ENCODE measurements around the gene PGM2L1.

The PGM2L1 gene

DNA sequence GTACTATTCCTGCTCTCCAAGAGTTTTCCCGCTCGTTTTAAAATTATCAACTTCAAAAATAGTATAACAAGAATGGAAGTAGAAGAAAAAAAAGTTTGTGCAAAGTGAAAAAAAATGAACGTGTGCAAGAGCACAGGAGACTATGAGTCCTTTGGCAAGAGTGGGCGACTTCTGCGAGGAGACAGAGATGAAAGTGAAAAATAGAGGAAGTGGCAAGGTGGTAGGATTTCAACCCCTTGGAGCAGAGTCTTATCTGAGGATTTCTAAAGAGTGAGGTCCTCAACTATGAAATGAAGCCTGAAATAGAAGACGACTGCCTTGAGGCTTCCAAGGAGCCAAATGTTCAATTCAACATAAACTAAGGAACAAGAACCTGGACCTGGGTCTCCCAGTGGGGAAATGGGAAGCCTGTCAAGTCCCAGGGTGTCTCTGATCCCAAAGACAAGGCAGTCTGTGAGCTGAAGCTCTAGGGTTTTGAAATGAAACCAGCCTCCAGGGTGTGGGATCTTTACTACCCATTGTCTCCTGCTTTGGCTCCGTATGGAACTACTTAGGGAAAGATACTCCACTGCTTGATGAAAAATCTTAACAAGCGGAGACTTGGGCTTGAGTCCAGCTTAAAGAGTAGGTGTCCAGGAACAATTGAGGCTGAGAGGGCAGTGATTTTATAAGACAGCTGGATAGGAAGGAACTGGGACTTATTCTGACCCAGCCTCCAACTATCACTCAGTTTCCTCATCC lies 91.6 kb downstream of the PGM2L1 start:
- TF ChIP-seq SP1 (IDR thresholded peaks at IDR 0.05) (no peak), CTBP1 (IDR thresholded peaks at IDR 0.05; ENCODE audit: borderline replicate concordance) (no peak), BHLHE40 (IDR thresholded peaks at IDR 0.05; ENCODE audit: borderline replicate concordance) (no peak), ARNT (IDR thresholded peaks at IDR 0.05) (no peak), FOXA1 (IDR thresholded peaks at IDR 0.05) (no peak), FOXM1 (IDR thresholded peaks at IDR 0.05; ENCODE audit: borderline replicate concordance) (no peak), LEF1 (IDR thresholded peaks at IDR 0.05; ENCODE audit: borderline replicate concordance) (no peak)
- DNase-seq (ENCODE audit: extremely low spot score): no peak
- ChIA-PET CTCF (no interaction called here), POLR2A (no interaction called here)

DNA sequence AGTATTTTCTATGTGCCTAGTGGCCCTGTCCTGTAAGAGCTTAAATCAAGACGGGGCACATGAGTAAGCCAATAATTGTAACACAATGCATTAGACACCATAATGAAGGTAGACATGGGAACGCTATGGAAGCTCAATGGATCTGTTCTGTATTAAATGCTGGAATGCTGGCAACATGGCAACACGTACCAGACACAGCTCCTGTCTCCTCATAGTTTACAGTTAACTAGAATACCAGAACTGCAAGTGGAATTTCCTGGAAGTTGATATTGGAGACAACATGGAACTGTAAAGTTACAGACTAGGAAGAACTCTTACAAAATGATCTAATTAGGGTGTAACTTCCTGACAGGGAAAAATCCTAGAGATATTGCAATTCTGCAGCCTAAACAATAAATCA lies 99.2 kb downstream of the PGM2L1 start:
- ChIA-PET CTCF (no interaction called here), POLR2A (no interaction called here)
- DNase-seq (ENCODE audit: extremely low spot score): no peak
- TF ChIP-seq, protein P1, sequence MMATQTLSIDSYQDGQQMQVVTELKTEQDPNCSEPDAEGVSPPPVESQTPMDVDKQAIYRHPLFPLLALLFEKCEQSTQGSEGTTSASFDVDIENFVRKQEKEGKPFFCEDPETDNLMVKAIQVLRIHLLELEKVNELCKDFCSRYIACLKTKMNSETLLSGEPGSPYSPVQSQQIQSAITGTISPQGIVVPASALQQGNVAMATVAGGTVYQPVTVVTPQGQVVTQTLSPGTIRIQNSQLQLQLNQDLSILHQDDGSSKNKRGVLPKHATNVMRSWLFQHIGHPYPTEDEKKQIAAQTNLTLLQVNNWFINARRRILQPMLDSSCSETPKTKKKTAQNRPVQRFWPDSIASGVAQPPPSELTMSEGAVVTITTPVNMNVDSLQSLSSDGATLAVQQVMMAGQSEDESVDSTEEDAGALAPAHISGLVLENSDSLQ (IDR thresholded peaks at IDR 0.05): no peak
- TF ChIP-seq LEF1 (IDR thresholded peaks at IDR 0.05; ENCODE audit: borderline replicate concordance) (no peak), NFRKB (IDR thresholded peaks at IDR 0.05) (no peak), L3MBTL2 (conservative IDR thresholded peaks at IDR 0.05) (no peak), CTBP1 (IDR thresholded peaks at IDR 0.05; ENCODE audit: borderline replicate concordance) (no peak), HDGF (IDR thresholded peaks at IDR 0.05; ENCODE audit: borderline replicate concordance) (no peak), FOXA1 (IDR thresholded peaks at IDR 0.05) (no peak), SUZ12 (IDR thresholded peaks at IDR 0.05) (no peak), FOXK2 (IDR thresholded peaks at IDR 0.05) (no peak), SP1 (IDR thresholded peaks at IDR 0.05) (no peak), BHLHE40 (IDR thresholded peaks at IDR 0.05; ENCODE audit: borderline replicate concordance) (no peak), FOXM1 (IDR thresholded peaks at IDR 0.05; ENCODE audit: borderline replicate concordance) (no peak), ELF4 (IDR thresholded peaks at IDR 0.05) (no peak)

DNA sequence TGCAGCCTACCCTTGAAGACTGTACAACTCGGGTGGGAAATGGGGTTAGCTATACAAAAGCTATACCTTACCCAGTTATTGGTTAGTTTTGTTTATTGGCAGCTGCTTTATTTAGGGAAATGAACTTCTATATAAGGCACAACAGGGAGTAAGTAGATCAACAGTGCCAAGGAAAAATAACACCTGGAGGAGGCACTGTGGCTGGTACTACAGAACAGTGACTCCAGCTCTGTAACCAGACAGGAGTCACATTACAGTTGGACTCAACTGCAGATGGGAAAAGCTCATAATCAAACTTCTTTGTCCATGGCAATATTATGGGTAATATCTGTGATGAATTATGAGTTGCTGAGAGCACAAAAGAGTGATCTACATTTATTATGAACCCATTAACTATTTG lies 100.7 kb downstream of the PGM2L1 start:
- ChIA-PET POLR2A (no interaction called here), CTCF (no interaction called here)
- TF ChIP-seq LEF1 (IDR thresholded peaks at IDR 0.05; ENCODE audit: borderline replicate concordance) (no peak), ARNT (IDR thresholded peaks at IDR 0.05) (no peak), SUZ12 (IDR thresholded peaks at IDR 0.05) (no peak), FOXK2 (IDR thresholded peaks at IDR 0.05) (no peak), BHLHE40 (IDR thresholded peaks at IDR 0.05; ENCODE audit: borderline replicate concordance) (no peak), TARDBP (IDR thresholded peaks at IDR 0.05) (no peak), ZNF384 (IDR thresholded peaks at IDR 0.05) (no peak), HDGF (IDR thresholded peaks at IDR 0.05; ENCODE audit: borderline replicate concordance) (no peak), NFRKB (IDR thresholded peaks at IDR 0.05) (no peak), FOXA1 (IDR thresholded peaks at IDR 0.05) (no peak), ELF4 (IDR thresholded peaks at IDR 0.05) (no peak), CTBP1 (IDR thresholded peaks at IDR 0.05; ENCODE audit: borderline replicate concordance) (no peak), FOXM1 (IDR thresholded peaks at IDR 0.05; ENCODE audit: borderline replicate concordance) (no peak), L3MBTL2 (conservative IDR thresholded peaks at IDR 0.05) (no peak)
- TF ChIP-seq, protein P1 (IDR thresholded peaks at IDR 0.05): no peak
- no peak for DNase-seq (ENCODE audit: extremely low spot score)

DNA sequence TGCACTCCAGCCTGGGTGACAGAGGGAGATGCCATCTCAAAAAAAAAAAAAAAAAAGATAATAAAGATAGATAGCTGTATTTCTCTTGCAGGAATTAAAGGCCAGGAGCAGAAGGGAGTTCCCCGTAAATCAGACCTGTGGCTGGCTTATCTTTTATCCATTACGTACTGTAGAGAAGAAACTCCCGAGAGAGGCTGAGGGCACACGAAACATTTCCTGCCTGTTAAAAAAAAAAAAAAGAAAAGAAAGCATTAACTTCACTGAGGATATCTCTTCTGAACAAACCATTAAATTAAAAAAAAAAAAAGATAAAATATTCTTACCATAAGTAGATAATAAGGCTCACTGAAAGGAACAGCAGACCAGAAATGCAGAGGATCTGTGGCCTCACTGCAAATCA lies 109.3 kb downstream of the PGM2L1 start:
- ChIA-PET POLR2A (no interaction called here), CTCF (no interaction called here)
- DNase-seq (ENCODE audit: extremely low spot score): no peak
- no peak for TF ChIP-seq ZNF384 (IDR thresholded peaks at IDR 0.05)
- no peak for TF ChIP-seq FOXM1 (IDR thresholded peaks at IDR 0.05; ENCODE audit: borderline replicate concordance)
- no peak for TF ChIP-seq ELF4 (IDR thresholded peaks at IDR 0.05)
- no peak for TF ChIP-seq HDGF (IDR thresholded peaks at IDR 0.05; ENCODE audit: borderline replicate concordance)
- TF ChIP-seq FOXK2 (IDR thresholded peaks at IDR 0.05): no peak
- TF ChIP-seq FOXA1 (IDR thresholded peaks at IDR 0.05): no peak
- TF ChIP-seq NFRKB (IDR thresholded peaks at IDR 0.05): no peak
- no peak for TF ChIP-seq LEF1 (IDR thresholded peaks at IDR 0.05; ENCODE audit: borderline replicate concordance)
- no peak for TF ChIP-seq CTBP1 (IDR thresholded peaks at IDR 0.05; ENCODE audit: borderline replicate concordance)
- TF ChIP-seq SP1 (IDR thresholded peaks at IDR 0.05): no peak
- TF ChIP-seq, protein P1 (IDR thresholded peaks at IDR 0.05): no peak
- TF ChIP-seq L3MBTL2 (conservative IDR thresholded peaks at IDR 0.05): no peak
- no peak for TF ChIP-seq TARDBP (IDR thresholded peaks at IDR 0.05)
- TF ChIP-seq ARNT (IDR thresholded peaks at IDR 0.05): no peak
- no peak for TF ChIP-seq SUZ12 (IDR thresholded peaks at IDR 0.05)
- TF ChIP-seq BHLHE40 (IDR thresholded peaks at IDR 0.05; ENCODE audit: borderline replicate concordance): no peak

DNA sequence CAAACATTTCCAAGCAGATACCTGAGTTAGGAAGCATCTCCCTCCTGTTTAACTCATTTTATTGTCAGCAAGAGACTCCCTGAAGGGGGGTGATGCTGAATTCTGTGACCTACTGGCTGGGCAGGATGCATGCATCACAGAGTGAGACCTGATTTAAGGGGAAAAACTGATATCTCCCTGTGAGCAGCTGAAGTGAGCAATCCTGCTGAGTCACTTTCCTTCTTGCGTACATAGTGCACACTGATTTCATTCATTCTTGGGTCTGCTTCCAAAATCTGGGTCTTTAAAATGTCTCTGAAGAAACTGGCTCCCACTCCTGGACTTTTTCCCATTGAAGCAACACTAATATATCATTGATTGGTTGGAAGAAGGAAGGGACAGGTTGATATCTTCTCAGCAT lies 110.1 kb downstream of the PGM2L1 start:
- CTCF ChIA-PET: no interaction called here
- no peak for DNase-seq (ENCODE audit: extremely low spot score)
- TF ChIP-seq SP1 (IDR thresholded peaks at IDR 0.05) (no peak), ELF4 (IDR thresholded peaks at IDR 0.05) (no peak), L3MBTL2 (conservative IDR thresholded peaks at IDR 0.05) (no peak), FOXM1 (IDR thresholded peaks at IDR 0.05; ENCODE audit: borderline replicate concordance) (no peak), SUZ12 (IDR thresholded peaks at IDR 0.05) (no peak), ZNF384 (IDR thresholded peaks at IDR 0.05) (no peak), FOXA1 (IDR thresholded peaks at IDR 0.05) (no peak), NFRKB (IDR thresholded peaks at IDR 0.05) (no peak), HDGF (IDR thresholded peaks at IDR 0.05; ENCODE audit: borderline replicate concordance) (no peak), LEF1 (IDR thresholded peaks at IDR 0.05; ENCODE audit: borderline replicate concordance) (no peak), FOXK2 (IDR thresholded peaks at IDR 0.05) (no peak), BHLHE40 (IDR thresholded peaks at IDR 0.05; ENCODE audit: borderline replicate concordance) (no peak)
- TF ChIP-seq, protein P1 (IDR thresholded peaks at IDR 0.05): no peak
- POLR2A ChIA-PET: no interaction called here
